PC-9 (cell line): ENCODE data around the gene MAGI2. TPM values are rescaled to one million over a fixed set of nuclear protein-coding genes. Genes with fewer than 3 reads are reported as not detected.

ENCODE experiments used
- BruUV-seq: library from RNA; stranded (reverse); fragments of 400-500 nt; replicated peaks from 2 replicates; lab custom pipeline; 2021; lab: Mats Ljungman, UMichigan
- CTCF ChIA-PET: fragments of 300-600 bp; sonication (Branson Sonifier 250); formaldehyde crosslinking; loops from one replicate; lab custom pipeline; 2022; ENCODE audit warnings: antibody characterized with exemption; lab: Charles Lee
- POLR2A ChIA-PET: fragments of 300-600 bp; sonication (Branson Sonifier 250); formaldehyde crosslinking; loops from one replicate; lab custom pipeline; 2022; ENCODE audit warnings: antibody characterized with exemption; ENCODE audit not compliant: unreplicated experiment; lab: Charles Lee
- DNase-seq, 2 experiments: peaks; one replicate each; pipeline versions ENCODE4 v3.0.0 to v3.0.0-alpha.2; 2015 to 2022; ENCODE audit warnings: mixed read lengths in 1 of 2
- H2AFZ ChIP-seq: fragments of 200-600 bp; sonication (generic); 2 replicates; pipeline ENCODE4 v1.8.1; 2017; ENCODE audit warnings: antibody characterized with exemption
- H3F3A ChIP-seq: fragments of 200-600 bp; sonication (generic); 2 replicates; pipeline ENCODE4 v1.8.1; 2017; ENCODE audit warnings: antibody characterized with exemption, mild to moderate bottlenecking, low read depth; ENCODE audit not compliant: insufficient read depth
- H3K27ac ChIP-seq: fragments of 200-600 bp; sonication (generic); 2 replicates; pipeline ENCODE4 v1.6.1; 2016; ENCODE audit warnings: mixed run types
- H3K27me3 ChIP-seq: fragments of 200-600 bp; sonication (generic); 2 replicates; pipeline ENCODE4 v1.6.1; 2016; ENCODE audit warnings: low read depth, mixed run types; ENCODE audit not compliant: insufficient read depth
- H3K36me3 ChIP-seq: fragments of 200-600 bp; sonication (generic); 2 replicates; pipeline ENCODE4 v1.6.1; 2016; ENCODE audit warnings: low read depth, mixed run types
- H3K4me1 ChIP-seq: fragments of 200-600 bp; sonication (generic); replicated peaks from 2 replicates; pipeline ENCODE4 v1.6.1; 2016; ENCODE audit warnings: mixed run types; ENCODE audit not compliant: insufficient read depth
- H3K4me2 ChIP-seq: fragments of 200-600 bp; sonication (generic); 2 replicates; pipeline ENCODE4 v1.6.1; 2017; ENCODE audit warnings: mixed run types
- H3K4me3 ChIP-seq: fragments of 200-600 bp; sonication (generic); 2 replicates; pipeline ENCODE4 v1.6.1; 2016; ENCODE audit warnings: mixed run types
- H3K79me2 ChIP-seq: fragments of 200-600 bp; sonication (generic); 2 replicates; pipeline ENCODE4 v1.6.1; 2017; ENCODE audit warnings: low read depth, mixed run types
- H3K9me2 ChIP-seq: fragments of 200-600 bp; sonication (generic); 2 replicates; pipeline ENCODE4 v1.8.1; 2017; ENCODE audit warnings: mild to moderate bottlenecking; ENCODE audit not compliant: insufficient read depth
- H3K9me3 ChIP-seq: fragments of 200-600 bp; sonication (generic); 2 replicates; pipeline ENCODE4 v1.8.1; 2016; ENCODE audit warnings: low read depth; ENCODE audit not compliant: insufficient read depth
- H4K20me1 ChIP-seq: fragments of 200-600 bp; sonication (generic); 2 replicates; pipeline ENCODE4 v1.8.1; 2017; ENCODE audit not compliant: insufficient read depth
- CTCF ChIP-seq: fragments of 200-600 bp; sonication (generic); conservative IDR thresholded peaks from 2 replicates; pipeline ENCODE4 v1.6.1; 2017; ENCODE audit warnings: mixed run types, antibody characterized with exemption, mild to moderate bottlenecking, moderate library complexity
- EZH2 ChIP-seq: fragments of 200-600 bp; sonication (generic); IDR thresholded peaks from 2 replicates; pipeline ENCODE4 v1.8.0; 2017; ENCODE audit warnings: antibody characterized with exemption, low read depth
- intact Hi-C: fragments of 100-400 bp; cut with micrococcal nuclease; formaldehyde crosslinking; loops from one replicate; pipeline ENCODE4 v1.10.0; 2022; ENCODE audit not compliant: unreplicated experiment
- total RNA-seq: library from RNA; stranded (reverse); gene quantifications from 2 replicates; pipeline ENCODE4 v1.2.3, GENCODE V29; 2021

MAGI2 gene
- total RNA-seq, 1 experiment from 2014 or later, result 0.92 TPM

- H2AFZ ChIP-seq, result no peak overlapping the region
- ChIA-PET POLR2A (no interaction called here), CTCF (no interaction called here)
- H3F3A ChIP-seq, result no peaks in the 10 kb centered on the region
- no peak for DNase-seq
- no peak overlapping the region for H3K4me2 ChIP-seq
- no peaks in the 10 kb centered on the region for H4K20me1 ChIP-seq
- H3K79me2 ChIP-seq, result no peaks in the 10 kb centered on the region
- H3K9me3 ChIP-seq, result no peaks in the 10 kb centered on the region
- no peak overlapping the region for H3K4me3 ChIP-seq
- no peaks in the 10 kb centered on the region for H3K36me3 ChIP-seq
- no peaks in the 10 kb centered on the region for H3K27me3 ChIP-seq
- no peaks in the 10 kb centered on the region for H3K9me2 ChIP-seq
- no peak for TF ChIP-seq EZH2
- no peak for TF ChIP-seq CTCF
- H3K27ac ChIP-seq, result no peak overlapping the region
- intact Hi-C loops, result no loop called here
- BruUV-seq, result no TSS peak
- no peaks in the 10 kb centered on the region for H3K4me1 ChIP-seq
These were observed 35.9 kb upstream of the MAGI2 start for GRCh38 chr7:79489371-79489770.

GRCh38 chr7:79478386-79478785, 24.9 kb upstream of the MAGI2 start:
- no peaks in the 10 kb centered on the region for H3K9me2 ChIP-seq
- no peak overlapping the region for H3K4me3 ChIP-seq
- no TSS peak for BruUV-seq
- no peaks in the 10 kb centered on the region for H3K9me3 ChIP-seq
- H3K4me1 ChIP-seq, result no peaks in the 10 kb centered on the region
- H3K4me2 ChIP-seq, result no peak overlapping the region
- no peak for DNase-seq
- H2AFZ ChIP-seq, result no peak overlapping the region
- ChIA-PET POLR2A (no interaction called here), CTCF (no interaction called here)
- H3K27me3 ChIP-seq, result no peaks in the 10 kb centered on the region
- H3F3A ChIP-seq, result no peaks in the 10 kb centered on the region
- no peak overlapping the region for H3K27ac ChIP-seq
- intact Hi-C loops, result no loop called here
- no peaks in the 10 kb centered on the region for H3K36me3 ChIP-seq
- TF ChIP-seq EZH2, result no peak
- TF ChIP-seq CTCF, result no peak
- H4K20me1 ChIP-seq, result no peaks in the 10 kb centered on the region
- no peaks in the 10 kb centered on the region for H3K79me2 ChIP-seq

- Histone ChIP-seq H3K9me3 (no peaks in the 10 kb centered on the region), H2AFZ (no peak overlapping the region), H3F3A (no peaks in the 10 kb centered on the region), H3K79me2 (no peaks in the 10 kb centered on the region), H3K27ac (no peak overlapping the region), H3K36me3 (no peaks in the 10 kb centered on the region), H3K4me3 (no peak overlapping the region), H4K20me1 (no peaks in the 10 kb centered on the region), H3K9me2 (no peaks in the 10 kb centered on the region), H3K27me3 (no peaks in the 10 kb centered on the region), H3K4me1 (no peaks in the 10 kb centered on the region), H3K4me2 (no peak overlapping the region)
- BruUV-seq, result no TSS peak
- CTCF ChIA-PET, result no interaction called here
- POLR2A ChIA-PET, result no interaction called here
- no peak for DNase-seq
- TF ChIP-seq EZH2, result no peak
- no peak for TF ChIP-seq CTCF
- intact Hi-C loops, result no loop called here
These were observed 22.0 kb upstream of the MAGI2 start for GRCh38 chr7:79475455-79475854.
